Esophagus muscularis mucosa (tissue), 4 donors: ENCODE results near the gene ST6GAL1. TPM values are rescaled to one million over a fixed set of nuclear protein-coding genes. Genes with fewer than 3 reads are reported as not detected.

Experiments
- DNase-seq: peaks from one replicate; pipeline ENCODE4 v3.0.0-alpha.2; 2017; ENCODE audit errors: extremely low spot score
- H3K27ac ChIP-seq, 4 donors: fragments of 200-600 bp; sonication (generic); replicated peaks in 1 of 4; 1 replicate in 3 of 4; 2 replicates in 1 of 4; pipeline ENCODE4 v1.5.1; 2016 to 2019; ENCODE audit warnings: mild to moderate bottlenecking in 1 of 4
- H3K27me3 ChIP-seq, 4 donors: fragments of 200-600 bp; sonication (generic); one replicate each; pipeline versions ENCODE4 v1.5.1 to v1.6.0; 2016 to 2019
- H3K36me3 ChIP-seq, 4 donors: fragments of 200-600 bp; sonication (generic); one replicate each; pipeline ENCODE4 v1.5.1; 2016 to 2019
- H3K4me1 ChIP-seq, 4 donors: fragments of 200-600 bp; sonication (generic); one replicate each; pipeline ENCODE4 v1.5.1; 2016 to 2019
- H3K4me3 ChIP-seq, 4 donors: fragments of 200-600 bp; sonication (generic); 1 replicate in 2 of 4; 2 replicates in 2 of 4; pipeline ENCODE4 v1.5.1; 2016 to 2019; ENCODE audit warnings: mild to moderate bottlenecking in 4 of 4, moderate library complexity in 1 of 4
- H3K9me3 ChIP-seq, 4 donors: fragments of 200-600 bp; sonication (generic); 1 replicate in 3 of 4; 2 replicates in 1 of 4; pipeline ENCODE4 v1.5.1; 2016 to 2019
- CTCF ChIP-seq, 3 experiments: fragments of 200-600 bp in 2 of 3; fragments of 450-650 bp in 1 of 3; sonication (generic) in 2 of 3; IDR thresholded peaks; one replicate each; pipeline ENCODE4 v1.5.1; 2017 to 2019; ENCODE audit warnings: antibody characterized with exemption in 3 of 3, mild to moderate bottlenecking in 2 of 3, moderate library complexity in 1 of 3
- EP300 ChIP-seq: sonication (generic); formaldehyde crosslinking; IDR thresholded peaks from one replicate; pipeline ENCODE4 v1.6.1; 2017; ENCODE audit warnings: antibody characterized with exemption
- POLR2A ChIP-seq: fragments of 450-650 bp; IDR thresholded peaks from one replicate; pipeline ENCODE4 v1.6.1; 2017; ENCODE audit warnings: antibody characterized with exemption, moderate library complexity, mild to moderate bottlenecking, low read depth
- POLR2AphosphoS5 ChIP-seq, 2 donors: sonication (generic); formaldehyde crosslinking; IDR thresholded peaks; one replicate each; pipeline ENCODE4 v1.6.1; 2017; ENCODE audit warnings: antibody characterized with exemption in 2 of 2
- WGBS: methylation state at CpG from one replicate; pipeline ENCODE4 v1.1.5; 2018; 5-methylcytosine and 5-hydroxymethylcytosine counted together
- intact Hi-C: fragments of 100-400 bp; cut with DNase I; formaldehyde crosslinking; loops from one replicate; pipeline ENCODE4 v1.15.1; 2023
- total RNA-seq, 4 donors: library from RNA; depleted of rRNA; stranded (reverse); fragments of >200 nt; gene quantifications; one replicate each; pipeline versions ENCODE4 v1.1.0 to v1.2.1, GENCODE V29; 2016

ST6GAL1 gene
- total RNA-seq, 4 donors from 2014 or later = 15.4 to 29.6 (median 24.4) TPM

- no peak for TF ChIP-seq POLR2AphosphoS5 (IDR thresholded peaks at IDR 0.05)
- H3K27me3 ChIP-seq = no peaks in the 10 kb centered on the region
- H3K27ac ChIP-seq = no peak overlapping the region
- no peak for DNase-seq
- intact Hi-C loops = no loop called here
- 84% methylated on average over 1 of the region's 1 CpG for WGBS
- H3K36me3 ChIP-seq = no peaks in the 10 kb centered on the region
- peaks cover 0 to 26% (median 21%) of the 10 kb centered on the region in 4 donors for H3K9me3 ChIP-seq
- H3K4me3 ChIP-seq = no peak overlapping the region
- peaks cover 0 to 9% (median 3%) of the 10 kb centered on the region in 4 donors for H3K4me1 ChIP-seq
These were observed 158.4 kb downstream of the ST6GAL1 start for GRCh38 chr3:187088701-187089100.

- H3K27me3 ChIP-seq = no peaks in the 10 kb centered on the region
- H3K4me3 ChIP-seq = no peak overlapping the region
- TF ChIP-seq POLR2AphosphoS5 (IDR thresholded peaks at IDR 0.05) = no peak
- no peak for TF ChIP-seq CTCF (IDR thresholded peaks at IDR 0.05)
- no peak for DNase-seq
- WGBS = 90% methylated on average over 1 of the region's 1 CpG
- H3K4me1 ChIP-seq = no peaks in the 10 kb centered on the region
- H3K27ac ChIP-seq = no peak overlapping the region
- no peaks in the 10 kb centered on the region for H3K36me3 ChIP-seq
- intact Hi-C loops = no loop called here
- H3K9me3 ChIP-seq = peaks cover 0 to 10% (median 9%) of the 10 kb centered on the region in 4 donors
These were observed 163.0 kb downstream of the ST6GAL1 start for GRCh38 chr3:187093320-187093719.

GRCh38 chr3:187098923-187099512, 168.7 kb downstream of the ST6GAL1 start:
- H3K4me3 ChIP-seq = no peak overlapping the region
- peaks cover 0 to 4% (median 0%) of the 10 kb centered on the region in 4 donors for H3K9me3 ChIP-seq
- H3K36me3 ChIP-seq = no peaks in the 10 kb centered on the region
- H3K4me1 ChIP-seq = peaks cover 16 to 23% (median 20%) of the 10 kb centered on the region in 4 donors
- H3K27ac ChIP-seq = no peak overlapping the region
- DNase-seq = no peak
- no peaks in the 10 kb centered on the region for H3K27me3 ChIP-seq
- 89% methylated on average over 2 of the region's 2 CpGs for WGBS
- intact Hi-C loops = no loop called here
- no peak for TF ChIP-seq POLR2AphosphoS5 (IDR thresholded peaks at IDR 0.05)

- no peaks in the 10 kb centered on the region for H3K9me3 ChIP-seq
- peak overlapping the region; percentile 38 to 49 (median 44) for H3K4me3 ChIP-seq
- 35% methylated on average over 9 of the region's 9 CpGs for WGBS
- H3K27me3 ChIP-seq = no peaks in the 10 kb centered on the region
- TF ChIP-seq POLR2A (no peak), POLR2AphosphoS5 (IDR thresholded peaks at IDR 0.05) (peak; percentile 11 to 53)
- no peaks in the 10 kb centered on the region for H3K36me3 ChIP-seq
- no peak for DNase-seq
- H3K4me1 ChIP-seq = peaks cover 19 to 40% (median 20%) of the 10 kb centered on the region in 4 donors
- H3K27ac ChIP-seq = peak overlapping the region; percentile 62 to 76 (median 67)
- intact Hi-C loops = no loop called here
These were observed 171.1 kb downstream of the ST6GAL1 start for GRCh38 chr3:187101184-187102072.

GRCh38 chr3:187102073-187102634, 171.8 kb downstream of the ST6GAL1 start:
- Histone ChIP-seq H3K4me3 (peak overlapping the region; percentile 38 to 49 (median 44)), H3K27me3 (no peaks in the 10 kb centered on the region), H3K4me1 (peaks cover 19 to 40% (median 20%) of the 10 kb centered on the region in 4 donors), H3K36me3 (no peaks in the 10 kb centered on the region), H3K27ac (peak overlapping the region; percentile 62 to 76 (median 67)), H3K9me3 (no peaks in the 10 kb centered on the region)
- TF ChIP-seq POLR2AphosphoS5 (IDR thresholded peaks at IDR 0.05) (no peak), EP300 (no peak), CTCF (IDR thresholded peaks at IDR 0.05) (no peak), POLR2A (no peak)
- WGBS = 100% methylated on average over 1 of the region's 1 CpG
- intact Hi-C loops = no loop called here
- no peak for DNase-seq

- WGBS = 94% methylated on average over 5 of the region's 5 CpGs
- Histone ChIP-seq H3K4me1 (peaks cover 19 to 40% (median 20%) of the 10 kb centered on the region in 4 donors), H3K9me3 (no peaks in the 10 kb centered on the region), H3K27ac (no peak overlapping the region), H3K36me3 (no peaks in the 10 kb centered on the region), H3K4me3 (no peak overlapping the region), H3K27me3 (no peaks in the 10 kb centered on the region)
- no peak for DNase-seq
- intact Hi-C loops = no loop called here
- TF ChIP-seq POLR2A (no peak), EP300 (no peak)
These were observed 172.9 kb downstream of the ST6GAL1 start for GRCh38 chr3:187103251-187103650.
